IMR-90 (cell line): ENCODE measurements around the gene KRT82. TPM values are rescaled to one million over a fixed set of nuclear protein-coding genes. Genes with fewer than 3 reads are reported as not detected.

ENCODE experiments used
- ATAC-seq: fragments of 200-7000 bp; cut with Tn5 transposase; 2 replicates; pipeline ENCODE4 v1.9.1; 2020; ENCODE audit warnings: low read depth, mild to moderate bottlenecking, moderate library complexity
- BruUV-seq: library from RNA; stranded (reverse); fragments of 400-500 nt; replicated peaks from 2 replicates; lab custom pipeline; 2021; lab: Mats Ljungman, UMichigan
- CTCF ChIA-PET: fragments of 300-600 bp; formaldehyde crosslinking; extraction: SDS; loops from one replicate; lab custom pipeline; 2021; ENCODE audit warnings: antibody characterized with exemption; lab: Yijun Ruan, JAX
- POLR2A ChIA-PET: fragments of 300-600 bp; sonication (Branson Sonifier 250); formaldehyde crosslinking; loops from one replicate; lab custom pipeline; 2022; ENCODE audit warnings: antibody characterized with exemption; ENCODE audit not compliant: unreplicated experiment; lab: Charles Lee
- DNase-seq: peaks from one replicate; pipeline ENCODE4 v3.0.0; 2013
- H2AFZ ChIP-seq: replicated peaks from 2 replicates; pipeline ENCODE3; 2013; ENCODE audit warnings: low read length, mild to moderate bottlenecking; ENCODE audit not compliant: poor library complexity
- H2AK5ac ChIP-seq: 2 replicates; pipeline ENCODE4 v1.6.1; 2013; ENCODE audit warnings: low read depth, low read length, inconsistent platforms
- H2AK9ac ChIP-seq: replicated peaks from 2 replicates; pipeline ENCODE3; 2013; ENCODE audit warnings: mild to moderate bottlenecking, low read depth, low read length, moderate library complexity; ENCODE audit not compliant: poor library complexity
- H2BK120ac ChIP-seq: 2 replicates; pipeline ENCODE4 v1.6.1; 2013; ENCODE audit warnings: low read depth, low read length, inconsistent platforms
- H2BK15ac ChIP-seq: 3 replicates; pipeline ENCODE4 v1.6.1; 2013; ENCODE audit warnings: low read depth, low read length, inconsistent platforms
- H2BK20ac ChIP-seq: 2 replicates; pipeline ENCODE4 v1.6.1; 2013; ENCODE audit warnings: low read depth, mild to moderate bottlenecking, inconsistent platforms, low read length, moderate library complexity
- H2BK5ac ChIP-seq: 2 replicates; pipeline ENCODE4 v1.6.1; 2013; ENCODE audit warnings: mild to moderate bottlenecking, low read depth, low read length, inconsistent platforms; ENCODE audit not compliant: poor library complexity, severe bottlenecking
- H3K14ac ChIP-seq: replicated peaks from 2 replicates; pipeline ENCODE4 v1.6.1; 2013; ENCODE audit warnings: low read depth, low read length, inconsistent platforms
- H3K18ac ChIP-seq: 2 replicates; pipeline ENCODE4 v1.6.1; 2013; ENCODE audit warnings: low read depth, low read length, control low read depth
- H3K23ac ChIP-seq: 2 replicates; pipeline ENCODE4 v1.6.1; 2013; ENCODE audit warnings: low read depth, low read length, inconsistent platforms
- H3K27ac ChIP-seq: 2 replicates; pipeline ENCODE4 v1.5.1; 2013; ENCODE audit warnings: mild to moderate bottlenecking, control low read depth, low read length; ENCODE audit not compliant: insufficient read depth
- H3K27me3 ChIP-seq: 2 replicates; pipeline ENCODE4 v1.6.1; 2013; ENCODE audit warnings: low read length; ENCODE audit not compliant: control insufficient read depth, insufficient read depth
- H3K36me3 ChIP-seq: 2 replicates; pipeline ENCODE4 v1.6.1; 2013; ENCODE audit warnings: low read length, mixed read lengths; ENCODE audit not compliant: control insufficient read depth, insufficient read depth
- H3K4ac ChIP-seq: 2 replicates; pipeline ENCODE4 v1.6.1; 2013; ENCODE audit warnings: low read depth, low read length, inconsistent platforms
- H3K4me1 ChIP-seq: 2 replicates; pipeline ENCODE4 v1.6.1; 2013; ENCODE audit warnings: low read length, mixed read lengths; ENCODE audit not compliant: control insufficient read depth, insufficient read depth
- H3K4me2 ChIP-seq: 2 replicates; pipeline ENCODE4 v1.6.1; 2013; ENCODE audit warnings: low read depth, mild to moderate bottlenecking, control low read depth, low read length, moderate library complexity
- H3K4me3 ChIP-seq: 2 replicates; pipeline ENCODE4 v1.5.1; 2013; ENCODE audit warnings: low read depth, mild to moderate bottlenecking, control low read depth, low read length, moderate library complexity; ENCODE audit not compliant: insufficient read depth
- H3K56ac ChIP-seq: 2 replicates; pipeline ENCODE4 v1.6.1; 2013; ENCODE audit warnings: low read length, inconsistent platforms; ENCODE audit not compliant: insufficient read depth; ENCODE audit errors: extremely low read depth
- H3K79me1 ChIP-seq, 2 experiments: 2 replicates each; pipeline ENCODE4 v1.6.1; 2013; ENCODE audit warnings: low read length in 2 of 2, inconsistent platforms in 1 of 2, low read depth in 1 of 2
- H3K9ac ChIP-seq: 2 replicates; pipeline ENCODE4 v1.6.1; 2013; ENCODE audit warnings: low read depth, low read length, control low read depth
- H3K9me1 ChIP-seq: 2 replicates; pipeline ENCODE4 v1.6.1; 2013; ENCODE audit warnings: low read length, inconsistent platforms; ENCODE audit not compliant: insufficient read depth
- H3K9me3 ChIP-seq: 2 replicates; pipeline ENCODE4 v1.6.1; 2013; ENCODE audit warnings: low read length; ENCODE audit not compliant: control insufficient read depth, insufficient read depth
- H4K20me1 ChIP-seq: 2 replicates; pipeline ENCODE4 v1.6.1; 2013; ENCODE audit warnings: low read length, inconsistent platforms; ENCODE audit not compliant: insufficient read depth
- H4K5ac ChIP-seq: 2 replicates; pipeline ENCODE4 v1.6.1; 2013; ENCODE audit warnings: mild to moderate bottlenecking, low read depth, low read length, control low read depth
- H4K8ac ChIP-seq, 2 experiments: 2 replicates each; pipeline ENCODE4 v1.6.1; 2013; ENCODE audit warnings: low read depth in 2 of 2, low read length in 2 of 2, control low read depth in 1 of 2, inconsistent platforms in 1 of 2
- H4K91ac ChIP-seq: 2 replicates; pipeline ENCODE4 v1.6.1; 2013; ENCODE audit warnings: low read depth, low read length, inconsistent platforms; ENCODE audit not compliant: insufficient read depth
- CEBPB ChIP-seq: IDR thresholded peaks from 2 replicates; pipeline ENCODE4 v1.6.1; 2012; ENCODE audit warnings: low read depth, low read length, improper control_type of control experiment
- FOS ChIP-seq: fragments of 150-350 bp; IDR thresholded peaks from 2 replicates; pipeline ENCODE4 v1.6.1; 2016; ENCODE audit warnings: low read depth, low read length
- RAD21 ChIP-seq: IDR thresholded peaks from 2 replicates; pipeline ENCODE4 v1.6.1; 2012; ENCODE audit warnings: low read length, improper control_type of control experiment
- RCOR1 ChIP-seq: IDR thresholded peaks from 2 replicates; pipeline ENCODE4 v1.6.1; 2012; ENCODE audit warnings: mild to moderate bottlenecking, low read length, improper control_type of control experiment; ENCODE audit not compliant: insufficient replicate concordance
- WGBS, 2 experiments: methylation state at CpG; one replicate each; pipeline versions ENCODE4 v1.1.5 to v1.1.7; 2013; ENCODE audit warnings: missing lambda C conversion rate in 2 of 2; ENCODE audit not compliant: insufficient read length in 1 of 2; ENCODE audit errors: extremely low coverage in 2 of 2; 5-methylcytosine and 5-hydroxymethylcytosine counted together
- dilution Hi-C: fragments of 300-500 bp; cut with HindIII; formaldehyde crosslinking; loops from one replicate; pipeline ENCODE4 v1.14.3; 2018; ENCODE audit warnings: low sequenced_read_pairs; ENCODE audit not compliant: unreplicated experiment
- in situ Hi-C: fragments of 300-500 bp; cut with MboI; formaldehyde crosslinking; loops from 3 replicates; pipeline ENCODE4 v1.14.3; 2019; ENCODE audit warnings: low sequenced_read_pairs, inconsistent platforms, mixed read lengths
- intact Hi-C: fragments of 100-400 bp; cut with micrococcal nuclease; formaldehyde crosslinking; loops from 2 replicates; pipeline ENCODE4 v1.10.0; 2022
- polyA plus RNA-seq, 3 experiments: library from polyadenylated mRNA; depleted of rRNA; stranded (reverse); fragments of >200 nt; gene quantifications; 2 replicates each; pipeline ENCODE4 v1.2.3, GENCODE V29; 2012; ENCODE audit warnings: low replicate concordance in 1 of 3
- total RNA-seq: library from RNA; depleted of rRNA; stranded (reverse); fragments of >200 nt; gene quantifications from 2 replicates; pipeline ENCODE4 v1.2.3, GENCODE V29; 2012

The KRT82 gene
- total and polyA plus RNA-seq, 2 of the 4 experiments (the other 2 are of a cell fraction) = not detected

DNA sequence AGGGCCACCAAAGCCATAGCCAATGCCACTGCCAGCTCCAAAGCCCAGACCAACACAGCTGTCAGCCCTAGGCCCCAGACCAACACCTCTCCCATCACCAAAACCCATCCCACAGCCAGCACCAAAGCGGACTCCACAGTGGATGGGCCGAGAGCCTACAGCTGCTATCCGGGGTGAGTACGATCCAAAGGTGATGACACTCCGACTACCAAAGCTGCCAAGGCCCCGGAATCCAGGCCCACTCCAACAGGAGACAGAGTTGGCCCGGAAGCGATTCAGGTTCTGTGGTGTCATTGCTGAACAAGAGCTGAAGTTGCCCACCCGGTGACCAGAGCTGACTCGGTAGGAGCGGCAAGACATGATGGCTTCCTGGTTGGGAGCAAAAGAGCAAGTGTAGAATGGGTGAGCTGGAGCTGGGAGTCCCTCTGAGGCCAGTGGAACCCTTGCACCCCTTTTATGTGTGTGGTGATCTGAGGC lies 20.9 kb downstream of the KRT82 start, which contains the start of gene KRT84:
TSS of gene KRT84 (minus strand) at position 427 of the 477 bp plus-strand sequence. CDS start at position 360, 67 bp downstream.
- Histone ChIP-seq H3K18ac (no peak within 1 kb of the TSS), H4K8ac (no peak within 1 kb of the TSS), H2BK20ac (no peak within 1 kb of the TSS), H2AK9ac (no peak within 1 kb of the TSS), H2BK120ac (no peak within 1 kb of the TSS), H3K23ac (no peak within 1 kb of the TSS), H3K4me3 (no peak within 1 kb of the TSS), H4K20me1 (no peaks in the 10 kb centered on the region), H2AFZ (no peak within 1 kb of the TSS), H3K56ac (no peak within 1 kb of the TSS), H3K9ac (no peak within 1 kb of the TSS), H3K27ac (no peak within 1 kb of the TSS), H3K4me1 (no peaks in the 10 kb centered on the region), H3K27me3 (peaks cover 58% of the 10 kb centered on the region), H4K5ac (no peak within 1 kb of the TSS), H3K4ac (no peak within 1 kb of the TSS), H3K36me3 (no peaks in the 10 kb centered on the region), H4K91ac (no peak within 1 kb of the TSS), H3K9me3 (no peaks in the 10 kb centered on the region), H3K9me1 (no peaks in the 10 kb centered on the region), H2AK5ac (no peak within 1 kb of the TSS), H3K14ac (no peak within 1 kb of the TSS), H3K4me2 (no peak within 1 kb of the TSS), H2BK15ac (no peak within 1 kb of the TSS), H3K79me1 (no peaks in the 10 kb centered on the region), H2BK5ac (no peak within 1 kb of the TSS)
- intact Hi-C loops (no loop called here), in situ Hi-C loops (no loop called here), dilution Hi-C loops (no loop called here)
- BruUV-seq = no TSS peak
- DNase-seq (no peak), ATAC-seq (no peak)
- ChIA-PET CTCF (interaction anchor here (0.8 to 2.0 kb wide), 2 partner anchors 12 to 171 kb away, joined by 3 to 5 read pairs; no protein-coding TSS in a partner anchor), POLR2A (no interaction called here)
- TF ChIP-seq FOS (no peak), RCOR1 (no peak), CEBPB (no peak), RAD21 (no peak)
- 88% methylated on average over 9 of the region's 11 CpGs; no CpG with 5 or more reads in 1 of the 2 experiments for WGBS, 2 experiments
